HG03095 (cell line): ENCODE measurements around the gene PTPN7.

Experiments
- ATAC-seq: cut with Tn5 transposase; IDR thresholded peaks from one replicate; pipeline ENCODE4 v1.9.1; 2021; ENCODE audit warnings: moderate library complexity; ENCODE audit not compliant: unreplicated experiment

PTPN7 gene

GRCh38 chr1:202133496-202133895, 26.9 kb downstream of the PTPN7 start:
- no peak for ATAC-seq

DNA sequence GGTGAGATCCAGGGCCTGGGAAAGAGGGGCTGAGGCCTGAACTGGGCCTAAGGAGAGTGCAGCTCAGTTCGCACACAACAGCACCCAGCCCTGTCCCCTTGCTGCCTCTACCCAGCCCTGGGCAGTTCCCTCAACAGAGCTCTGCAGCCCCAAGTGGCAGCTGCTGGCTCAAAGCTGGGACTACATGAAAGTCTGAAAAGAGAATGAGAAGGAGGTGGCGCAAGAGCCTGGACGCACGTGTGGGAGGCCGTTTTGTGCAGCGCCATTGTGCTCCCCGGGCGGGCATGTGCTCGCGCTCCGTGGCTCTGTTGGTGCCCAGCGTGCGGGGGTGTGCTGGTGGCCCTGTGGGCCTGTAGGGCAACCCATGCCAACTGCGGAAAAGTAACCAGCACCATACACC, 27.4 kb downstream of the PTPN7 start:
- ATAC-seq: no peak

- ATAC-seq: no peak
These were observed 28.2 kb downstream of the PTPN7 start for GRCh38 chr1:202131956-202132821.

GRCh38 chr1:202130816-202131522, 29.4 kb downstream of the PTPN7 start:
- ATAC-seq: no peak

- no peak for ATAC-seq
These were observed 30.1 kb downstream of the PTPN7 start for GRCh38 chr1:202130297-202130721.

DNA sequence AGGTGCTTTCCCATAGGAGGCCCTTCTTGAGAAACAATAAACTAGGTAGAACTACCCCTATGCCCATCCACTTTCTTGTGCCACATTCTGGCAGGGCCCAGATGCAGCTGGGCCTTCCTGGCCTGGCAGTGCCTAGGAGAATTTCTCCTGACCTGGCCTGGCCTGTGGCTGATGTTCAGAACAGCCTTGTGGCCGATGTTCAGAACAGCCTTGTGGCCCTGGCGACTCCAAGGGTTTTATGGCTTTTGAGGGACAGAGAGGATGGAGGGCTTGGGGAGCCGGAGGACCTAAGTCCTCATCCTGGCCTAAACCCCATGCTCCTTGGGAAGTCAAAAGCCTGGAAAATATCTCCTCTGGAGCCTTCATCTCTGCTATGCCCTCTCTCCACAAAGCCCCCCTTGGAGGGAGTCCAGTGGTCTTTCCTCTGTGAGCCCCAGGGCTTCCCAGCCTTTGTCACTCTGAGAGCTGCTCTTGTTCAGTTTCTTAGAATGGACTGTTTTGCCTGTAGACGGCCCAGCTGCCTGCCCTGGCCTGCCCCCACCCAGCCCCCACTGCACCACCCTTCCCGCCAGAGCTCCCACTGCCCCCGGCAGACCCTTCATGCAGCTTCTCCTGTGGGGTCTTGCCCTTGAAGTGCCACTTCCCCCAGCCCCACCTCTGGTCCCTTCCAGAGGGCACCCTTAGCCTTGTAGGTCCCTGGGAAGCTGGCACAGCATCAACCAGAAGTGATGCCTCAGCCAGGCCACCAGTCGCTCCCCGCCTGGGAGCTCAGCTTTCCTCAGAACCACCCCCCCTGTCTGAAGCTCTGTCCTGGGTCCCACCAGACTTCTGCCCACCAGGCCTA, 30.7 kb downstream of the PTPN7 start:
- no peak for ATAC-seq

GRCh38 chr1:202127836-202128622, 32.4 kb downstream of the PTPN7 start:
- ATAC-seq: no peak

GRCh38 chr1:202127061-202127460, 33.3 kb downstream of the PTPN7 start:
- no peak for ATAC-seq

- ATAC-seq: no peak
These were observed 34.0 kb downstream of the PTPN7 start for GRCh38 chr1:202126426-202126825.

- ATAC-seq: no peak
These were observed 34.8 kb downstream of the PTPN7 start for GRCh38 chr1:202125611-202126010.

GRCh38 chr1:202124142-202124541, 36.3 kb downstream of the PTPN7 start:
- ATAC-seq: no peak

GRCh38 chr1:202123336-202123813, 37.0 kb downstream of the PTPN7 start:
- ATAC-seq: no peak

DNA sequence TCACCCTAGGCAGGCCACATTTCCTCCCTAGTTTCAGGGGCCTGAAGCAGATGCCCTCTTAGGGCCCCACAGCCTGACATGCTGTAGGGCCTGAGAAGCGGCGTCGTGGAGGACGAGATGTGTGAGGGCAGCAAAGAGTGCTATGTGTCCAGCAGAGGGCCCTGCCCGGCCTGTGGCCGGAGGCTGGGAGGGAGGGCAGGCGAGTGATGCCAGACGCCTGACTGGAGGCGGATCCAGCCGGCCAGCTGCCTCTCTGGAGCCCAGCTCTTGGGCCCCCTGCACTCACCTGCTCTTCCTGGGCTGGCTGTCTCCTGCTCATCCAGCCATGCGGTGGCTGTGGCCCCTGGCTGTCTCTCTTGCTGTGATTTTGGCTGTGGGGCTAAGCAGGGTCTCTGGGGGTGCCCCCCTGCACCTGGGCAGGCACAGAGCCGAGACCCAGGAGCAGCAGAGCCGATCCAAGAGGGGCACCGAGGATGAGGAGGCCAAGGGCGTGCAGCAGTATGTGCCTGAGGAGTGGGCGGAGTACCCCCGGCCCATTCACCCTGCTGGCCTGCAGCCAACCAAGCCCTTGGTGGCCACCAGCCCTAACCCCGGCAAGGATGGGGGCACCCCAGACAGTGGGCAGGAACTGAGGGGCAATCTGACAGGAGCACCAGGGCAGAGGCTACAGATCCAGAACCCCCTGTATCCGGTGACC, 37.6 kb downstream of the PTPN7 start, which contains the start of gene GPR37L1:
TSS of gene GPR37L1 (plus strand) at position 279 of the 697 bp plus-strand sequence. CDS start at position 326, 47 bp downstream.
- no peak for ATAC-seq

- ATAC-seq: no peak
These were observed 39.4 kb downstream of the PTPN7 start for GRCh38 chr1:202121006-202121405.

DNA sequence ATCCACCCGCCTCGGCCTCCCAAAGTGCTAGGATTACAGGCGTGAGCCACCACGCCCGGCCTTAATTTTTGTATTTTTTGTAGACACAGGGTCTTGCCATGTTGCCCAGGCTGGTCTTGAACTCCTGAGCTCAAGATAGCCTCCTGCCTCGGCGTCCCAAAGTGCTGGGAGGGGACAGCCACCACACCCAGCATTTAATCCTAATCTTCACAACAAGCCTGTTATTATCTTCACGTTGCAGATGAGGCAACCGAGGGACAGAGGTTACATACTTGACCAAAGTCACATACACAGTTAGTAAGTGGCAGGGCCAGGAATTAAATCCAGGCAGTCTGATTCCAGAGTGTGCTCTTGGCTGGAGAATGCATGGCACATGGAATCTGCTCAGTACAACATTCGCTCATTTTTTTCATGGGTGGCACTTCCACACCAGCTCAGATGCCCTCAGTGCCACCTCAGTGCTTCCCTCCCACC, 42.5 kb downstream of the PTPN7 start:
- no peak for ATAC-seq

GRCh38 chr1:202116287-202116686, 44.1 kb downstream of the PTPN7 start:
- no peak for ATAC-seq

GRCh38 chr1:202113690-202114300, 46.6 kb downstream of the PTPN7 start:
- no peak for ATAC-seq

- ATAC-seq: no peak
These were observed 47.3 kb downstream of the PTPN7 start for GRCh38 chr1:202112859-202113689.
